OCI-LY7 (cell line): ENCODE measurements around the gene PRCP. TPM values are rescaled to one million over a fixed set of nuclear protein-coding genes. Genes with fewer than 3 reads are reported as not detected.

Experiments used
- BruUV-seq: library from RNA; stranded (reverse); fragments of 400-500 nt; replicated peaks from 2 replicates; lab custom pipeline; 2021; lab: Mats Ljungman, UMichigan
- CTCF ChIA-PET: fragments of 300-600 bp; sonication (Branson Sonifier 250); formaldehyde crosslinking; loops from one replicate; lab custom pipeline; 2022; ENCODE audit warnings: antibody characterized with exemption; ENCODE audit not compliant: unreplicated experiment; lab: Charles Lee
- POLR2A ChIA-PET: fragments of 300-600 bp; sonication (Branson Sonifier 250); formaldehyde crosslinking; loops from one replicate; lab custom pipeline; 2022; ENCODE audit warnings: antibody characterized with exemption; lab: Charles Lee
- DNase-seq: peaks from one replicate; pipeline ENCODE4 v3.0.0-alpha.2; 2015; ENCODE audit warnings: low spot score
- H2AFZ ChIP-seq: fragments of 200-600 bp; sonication (generic), shearing (Covaris generic); 2 replicates; pipeline ENCODE4 v1.6.1; 2014; ENCODE audit warnings: mild to moderate bottlenecking, antibody characterized with exemption, low read length, moderate library complexity
- H3K27ac ChIP-seq: fragments of 200-600 bp; sonication (generic); 2 replicates; pipeline ENCODE4 v1.5.1; 2014; ENCODE audit warnings: mixed run types, low read depth, mild to moderate bottlenecking, moderate library complexity, low read length, inconsistent platforms; ENCODE audit not compliant: poor library complexity, severe bottlenecking
- H3K36me3 ChIP-seq: fragments of 200-600 bp; sonication (generic); 2 replicates; pipeline ENCODE4 v1.6.1; 2014; ENCODE audit warnings: mild to moderate bottlenecking, antibody characterized with exemption, low read length, moderate library complexity, mixed read lengths; ENCODE audit not compliant: insufficient read depth
- H3K4me1 ChIP-seq: fragments of 200-600 bp; sonication (generic); 2 replicates; pipeline ENCODE4 v1.5.1; 2014; ENCODE audit warnings: mild to moderate bottlenecking, low read length; ENCODE audit not compliant: insufficient read depth, poor library complexity, severe bottlenecking
- H3K4me2 ChIP-seq: fragments of 200-600 bp; sonication (generic); 2 replicates; pipeline ENCODE4 v1.6.1; 2014; ENCODE audit warnings: mild to moderate bottlenecking, low read length
- H3K4me3 ChIP-seq: fragments of 200-600 bp; sonication (generic); 2 replicates; pipeline ENCODE4 v1.5.1; 2014; ENCODE audit warnings: mild to moderate bottlenecking, low read depth, low read length; ENCODE audit not compliant: poor library complexity, severe bottlenecking
- H3K79me2 ChIP-seq: fragments of 200-600 bp; sonication (generic); 2 replicates; pipeline ENCODE4 v1.6.1; 2016; ENCODE audit warnings: low read depth, mild to moderate bottlenecking, low read length, moderate library complexity, mixed read lengths; ENCODE audit not compliant: insufficient read depth
- H3K9me2 ChIP-seq: fragments of 200-600 bp; sonication (generic); 2 replicates; pipeline ENCODE4 v1.6.1; 2016; ENCODE audit warnings: mild to moderate bottlenecking, low read length, mixed read lengths; ENCODE audit not compliant: insufficient read depth
- H3K9me3 ChIP-seq: fragments of 200-600 bp; sonication (generic); 2 replicates; pipeline ENCODE4 v1.6.1; 2014; ENCODE audit warnings: mild to moderate bottlenecking, mixed run types, low read length, mixed read lengths
- H4K20me1 ChIP-seq: fragments of 200-600 bp; sonication (generic); 2 replicates; pipeline ENCODE4 v1.6.1; 2014; ENCODE audit warnings: mild to moderate bottlenecking, antibody characterized with exemption, low read length, moderate library complexity, mixed read lengths; ENCODE audit not compliant: insufficient read depth
- CTCF ChIP-seq: fragments of 200-600 bp; sonication (generic); conservative IDR thresholded peaks from 2 replicates; pipeline ENCODE4 v1.5.1; 2014; ENCODE audit warnings: mild to moderate bottlenecking, antibody characterized with exemption, low read length, moderate library complexity, mixed read lengths
- EZH2phosphoT487 ChIP-seq: fragments of 200-600 bp; sonication (generic); IDR thresholded peaks from 2 replicates; pipeline ENCODE4 v1.6.1; 2018; ENCODE audit warnings: low read depth, borderline replicate concordance, mild to moderate bottlenecking, mixed run types, antibody characterized with exemption, low read length, moderate library complexity, mixed read lengths
- intact Hi-C: fragments of 100-400 bp; cut with micrococcal nuclease; formaldehyde crosslinking; loops from one replicate; pipeline ENCODE4 v1.10.0; 2022; ENCODE audit not compliant: unreplicated experiment
- total RNA-seq, 2 experiments: library from RNA; depleted of rRNA in 1 of 2; stranded (reverse); fragments of >200 nt in 1 of 2; shearing (Covaris generic) in 1 of 2; gene quantifications; 2 replicates each; pipeline ENCODE4 v1.2.3, GENCODE V29; 2014 to 2022

PRCP gene
- total RNA-seq, 2 experiments from 2014 or later: 6.5 to 18.3 TPM

DNA sequence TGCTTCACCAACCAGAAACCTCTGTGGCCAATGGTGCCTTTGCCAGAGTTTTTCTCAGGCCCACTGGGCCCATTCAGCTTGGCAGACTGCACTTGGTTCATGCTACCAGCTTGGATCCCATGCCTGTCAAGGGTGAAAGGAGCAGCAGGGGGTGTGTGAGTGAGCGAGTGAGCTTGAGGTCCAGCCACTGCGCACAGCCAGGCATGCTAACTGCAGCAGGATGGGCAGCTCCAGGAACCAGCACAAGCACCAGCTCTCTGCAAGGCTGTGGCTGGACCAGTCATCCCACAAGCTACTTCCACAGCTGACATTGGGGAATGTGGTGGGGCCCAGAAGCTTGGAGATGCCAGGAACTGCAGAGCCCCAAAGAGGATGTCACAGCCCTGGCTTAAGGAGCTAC, 42.1 kb upstream of the PRCP start:
- H3K9me2 ChIP-seq: no peaks in the 10 kb centered on the region
- H3K27ac ChIP-seq: no peak overlapping the region
- no peak overlapping the region for H2AFZ ChIP-seq
- no peak for TF ChIP-seq EZH2phosphoT487
- TF ChIP-seq CTCF: no peak
- H3K4me1 ChIP-seq: peaks cover 16% of the 10 kb centered on the region
- no TSS peak for BruUV-seq
- CTCF ChIA-PET: no interaction called here
- peaks cover 14% of the 10 kb centered on the region; the same call in 1 of the 2 replicates for H3K9me3 ChIP-seq
- no peak overlapping the region for H3K4me3 ChIP-seq
- POLR2A ChIA-PET: interaction anchor here (1.0 to 9.5 kb wide), 4 partner anchors 10 to 143 kb away, joined by 3 to 83 read pairs (median 43); no protein-coding TSS in a partner anchor
- H3K36me3 ChIP-seq: peaks cover 4% of the 10 kb centered on the region; the same call in 1 of the 2 replicates
- H4K20me1 ChIP-seq: no peaks in the 10 kb centered on the region
- intact Hi-C loops: no loop called here
- no peak for DNase-seq
- H3K79me2 ChIP-seq: no peaks in the 10 kb centered on the region
- no peak overlapping the region for H3K4me2 ChIP-seq

GRCh38 chr11:82939456-82939855, 39.2 kb upstream of the PRCP start:
- Histone ChIP-seq H3K4me2 (no peak overlapping the region), H3K9me2 (no peaks in the 10 kb centered on the region), H2AFZ (no peak overlapping the region), H3K4me3 (no peak overlapping the region), H3K27ac (no peak overlapping the region), H4K20me1 (no peaks in the 10 kb centered on the region), H3K36me3 (peaks cover 31% of the 10 kb centered on the region), H3K79me2 (no peaks in the 10 kb centered on the region), H3K4me1 (no peaks in the 10 kb centered on the region), H3K9me3 (peaks cover 14% of the 10 kb centered on the region; the same call in 1 of the 2 replicates)
- BruUV-seq: no TSS peak
- intact Hi-C loops: no loop called here
- no peak for TF ChIP-seq CTCF
- TF ChIP-seq EZH2phosphoT487: no peak
- CTCF ChIA-PET: no interaction called here
- POLR2A ChIA-PET: interaction anchor here (0.8 to 1.5 kb wide), 4 partner anchors 9 to 35 kb away, joined by 3 to 7 read pairs (median 5); no protein-coding TSS in a partner anchor
- no peak for DNase-seq

DNA sequence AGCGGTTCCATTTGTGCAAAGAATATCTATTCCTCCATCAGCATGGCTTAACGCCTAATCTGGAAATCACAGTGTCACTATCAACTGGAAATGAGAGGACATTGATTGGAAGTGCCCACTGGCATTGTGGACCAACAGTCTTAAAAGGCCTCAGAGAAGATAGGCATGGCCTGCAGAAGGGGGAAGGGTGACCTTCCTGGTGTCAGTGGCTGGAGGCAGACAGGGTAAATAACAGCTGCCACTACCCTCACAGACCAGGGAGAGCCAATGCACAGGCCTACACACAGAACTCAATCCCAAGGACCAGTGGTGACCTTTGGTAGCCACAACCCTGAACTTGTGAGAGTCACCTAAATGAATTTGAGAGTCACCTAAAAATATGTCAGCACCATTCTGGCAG, 37.3 kb upstream of the PRCP start:
- Histone ChIP-seq H3K36me3 (peaks cover 50% of the 10 kb centered on the region), H3K4me1 (peaks cover 5% of the 10 kb centered on the region), H3K79me2 (no peaks in the 10 kb centered on the region), H4K20me1 (no peaks in the 10 kb centered on the region), H3K4me2 (no peak overlapping the region), H3K4me3 (no peak overlapping the region), H3K9me3 (peaks cover 14% of the 10 kb centered on the region; the same call in 1 of the 2 replicates), H2AFZ (no peak overlapping the region), H3K9me2 (no peaks in the 10 kb centered on the region), H3K27ac (no peak overlapping the region)
- TF ChIP-seq EZH2phosphoT487: no peak
- TF ChIP-seq CTCF: no peak
- CTCF ChIA-PET: no interaction called here
- POLR2A ChIA-PET: interaction anchor here (0.9 kb wide), 1 partner anchor 219 kb away, joined by 3 read pairs; the partner anchor contains the start of gene PCF11
- DNase-seq: no peak
- no TSS peak for BruUV-seq
- intact Hi-C loops: no loop called here
